Hematopoietic multipotent progenitor cell treated with erythropoietin and hydrocortisone succinate and interleukin-3 and kit ligand, for 6 days (in vitro differentiated cells): ENCODE measurements around the gene ACADM.
"Not testable (repeated sequence)": the region's sequence is repeated elsewhere in the genome, so short reads cannot be mapped to it uniquely, and the experiment has no call there.

Source experiments
- DNase-seq: peaks from one replicate; pipeline ENCODE4 v3.0.0-alpha.2; 2015

The ACADM gene

GRCh38 chr1:75796376-75797272 is 72.1 kb downstream of the ACADM start, which contains the start of gene MSH4:
MSH4 (plus strand) TSS chr1:75796882; CDS start chr1:75796986, 104 bp downstream.
- peak; percentile 57 for DNase-seq

GRCh38 chr1:75797273-75797588 is 72.7 kb downstream of the ACADM start:
- peak; percentile 48 for DNase-seq

GRCh38 chr1:75797606-75798216 is 73.2 kb downstream of the ACADM start:
- peak; percentile 28 for DNase-seq

GRCh38 chr1:75801480-75801879 is 77.0 kb downstream of the ACADM start:
- DNase-seq, result not testable (repeated sequence)

DNA sequence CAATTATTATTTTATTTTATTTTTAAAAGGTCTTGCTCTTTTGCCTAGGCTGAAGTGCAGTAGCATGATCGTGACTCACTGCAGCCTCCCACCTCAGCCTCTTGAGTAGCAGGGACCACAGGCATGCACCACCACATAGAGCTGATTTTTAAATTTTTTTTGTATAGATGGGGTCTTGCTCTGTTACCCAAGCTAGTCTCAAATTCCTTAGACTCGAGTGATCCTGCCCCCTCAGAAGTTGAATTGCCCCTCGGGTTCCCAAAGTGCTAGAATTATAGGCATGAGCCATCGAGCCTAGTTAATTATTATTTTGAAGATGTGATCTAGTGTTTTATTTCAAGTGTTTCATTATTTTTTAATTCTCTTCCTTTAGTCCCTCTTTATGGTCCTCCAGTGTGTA is 84.4 kb downstream of the ACADM start:
- DNase-seq, result no peak

DNA sequence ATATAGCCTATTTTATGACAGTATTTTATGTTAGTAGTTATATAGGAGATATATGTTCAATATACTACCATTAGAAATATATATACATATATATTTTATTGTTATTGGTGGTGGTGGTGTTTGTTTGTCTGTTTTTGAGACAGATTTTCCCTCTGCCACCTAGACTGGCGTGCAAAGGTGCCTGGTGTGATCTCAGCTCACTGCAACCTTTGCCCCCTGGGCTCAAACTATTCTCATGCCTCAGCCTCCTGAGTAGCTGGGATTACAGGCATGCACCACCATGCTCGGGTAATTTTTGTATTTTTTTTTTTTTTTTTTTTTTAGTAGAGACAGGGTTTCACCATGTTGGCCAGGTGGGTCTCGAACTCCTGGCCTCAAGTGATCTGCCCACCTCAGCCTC is 85.6 kb downstream of the ACADM start:
- not testable (repeated sequence) for DNase-seq

- DNase-seq, result no peak
Measured at GRCh38 chr1:75811211-75811981, 86.9 kb downstream of the ACADM start.

DNA sequence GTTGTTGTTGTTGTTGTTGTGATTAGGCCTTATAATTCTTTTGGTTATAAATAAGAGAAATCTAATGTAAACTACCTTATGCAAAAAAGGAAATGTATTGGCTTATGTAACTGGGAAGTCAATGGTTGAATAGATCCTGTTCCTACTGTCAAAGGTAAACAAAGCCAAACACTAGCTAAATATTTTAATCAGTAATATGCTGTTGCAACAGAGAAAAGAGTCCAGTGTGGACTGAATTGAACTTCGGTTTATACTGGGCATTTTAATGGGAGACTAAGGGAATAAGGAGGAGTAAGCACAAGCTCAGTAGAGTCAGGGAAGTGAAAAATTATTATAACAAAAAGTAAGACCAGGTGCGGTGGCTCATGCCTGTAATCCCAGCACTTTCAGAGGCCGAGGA is 87.6 kb downstream of the ACADM start:
- DNase-seq, result no peak
